GM23338 (cell line): ENCODE results near the gene TMEM74B. TPM values are rescaled to one million over a fixed set of nuclear protein-coding genes. Genes with fewer than 3 reads are reported as not detected.

Source experiments
- ATAC-seq: fragments of 200-7000 bp; cut with Tn5 transposase; 3 replicates; pipeline ENCODE4 v1.9.1; 2020
- DNase-seq: peaks from one replicate; pipeline ENCODE4 v3.0.0-alpha.2; 2015; ENCODE audit warnings: low spot score
- H2AFZ ChIP-seq: fragments of 200-600 bp; sonication (generic); 2 replicates; pipeline ENCODE4 v1.8.0; 2016; ENCODE audit warnings: antibody characterized with exemption, mild to moderate bottlenecking, moderate library complexity
- H3F3A ChIP-seq: fragments of 200-600 bp; sonication (generic); replicated peaks from 2 replicates; pipeline ENCODE4 v1.8.0; 2017; ENCODE audit warnings: antibody characterized with exemption, mixed run types, low read depth
- H3K27ac ChIP-seq: fragments of 200-600 bp; sonication (generic); 2 replicates; pipeline ENCODE4 v1.6.1; 2016; ENCODE audit warnings: low read depth
- H3K27me3 ChIP-seq: fragments of 200-600 bp; sonication (generic); 2 replicates; pipeline ENCODE4 v1.8.0; 2016; ENCODE audit warnings: mild to moderate bottlenecking, mixed run types, moderate library complexity; ENCODE audit not compliant: insufficient read depth
- H3K36me3 ChIP-seq: fragments of 200-600 bp; sonication (generic); 2 replicates; pipeline ENCODE4 v1.8.0; 2016; ENCODE audit warnings: mild to moderate bottlenecking; ENCODE audit not compliant: insufficient read depth
- H3K4me1 ChIP-seq: fragments of 200-600 bp; sonication (generic); 2 replicates; pipeline ENCODE4 v1.8.0; 2016; ENCODE audit warnings: mild to moderate bottlenecking, moderate library complexity; ENCODE audit not compliant: insufficient read depth
- H3K4me2 ChIP-seq: fragments of 200-600 bp; sonication (generic); 2 replicates; pipeline ENCODE4 v1.7.1; 2017; ENCODE audit warnings: mixed run types
- H3K4me3 ChIP-seq: fragments of 200-600 bp; sonication (generic); 2 replicates; pipeline ENCODE4 v1.6.1; 2016; ENCODE audit warnings: mixed run types
- H3K79me2 ChIP-seq: fragments of 200-600 bp; sonication (generic); replicated peaks from 2 replicates; pipeline ENCODE4 v1.8.0; 2017; ENCODE audit warnings: mild to moderate bottlenecking; ENCODE audit not compliant: insufficient read depth
- H3K9me2 ChIP-seq: fragments of 200-600 bp; sonication (generic); 2 replicates; pipeline ENCODE4 v1.8.0; 2017; ENCODE audit not compliant: insufficient read depth
- H4K20me1 ChIP-seq: fragments of 200-600 bp; sonication (generic); replicated peaks from 2 replicates; pipeline ENCODE4 v1.8.0; 2017; ENCODE audit warnings: mild to moderate bottlenecking; ENCODE audit not compliant: insufficient read depth
- H3K27ac Mint-ChIP-seq: 2 replicates; pipeline ENCODE4 v1.8.0; 2020; ENCODE audit warnings: inconsistent platforms, mild to moderate bottlenecking, moderate library complexity, mixed read lengths
- H3K27me3 Mint-ChIP-seq: 3 replicates; pipeline ENCODE4 v1.8.0; 2022; ENCODE audit warnings: low read depth, mild to moderate bottlenecking, moderate library complexity, mixed read lengths, inconsistent platforms; ENCODE audit not compliant: insufficient read depth, poor library complexity
- H3K36me3 Mint-ChIP-seq: 3 replicates; pipeline ENCODE4 v1.8.0; 2021; ENCODE audit warnings: low read depth, mild to moderate bottlenecking, inconsistent platforms, moderate library complexity, mixed read lengths
- H3K4me1 Mint-ChIP-seq: 3 replicates; pipeline ENCODE4 v1.8.0; 2020; ENCODE audit warnings: mild to moderate bottlenecking, inconsistent platforms, mixed read lengths
- H3K4me3 Mint-ChIP-seq: 3 replicates; pipeline ENCODE4 v1.8.0; 2021; ENCODE audit warnings: moderate library complexity, mild to moderate bottlenecking, inconsistent platforms, mixed read lengths
- H3K9me3 Mint-ChIP-seq: 3 replicates; pipeline ENCODE4 v1.8.0; 2020; ENCODE audit warnings: moderate library complexity, mild to moderate bottlenecking, inconsistent platforms, mixed read lengths
- ETS1 ChIP-seq: IDR thresholded peaks from 2 replicates; pipeline ENCODE4 v1.6.1; 2016; ENCODE audit warnings: antibody characterized with exemption
- EZH2 ChIP-seq: fragments of 200-600 bp; sonication (generic); IDR thresholded peaks from one replicate; pipeline ENCODE4 v1.8.0; 2017; ENCODE audit warnings: antibody characterized with exemption, mild to moderate bottlenecking, low read depth; ENCODE audit not compliant: unreplicated experiment
- EZH2phosphoT487 ChIP-seq: fragments of 200-600 bp; sonication (generic); IDR thresholded peaks from one replicate; pipeline ENCODE4 v1.8.1; 2018; ENCODE audit warnings: antibody characterized with exemption; ENCODE audit not compliant: unreplicated experiment
- JUNB ChIP-seq: IDR thresholded peaks from one replicate; pipeline ENCODE4 v1.6.1; 2016; ENCODE audit warnings: antibody characterized with exemption; ENCODE audit not compliant: unreplicated experiment
- NANOG ChIP-seq: IDR thresholded peaks from 2 replicates; pipeline ENCODE4 v1.6.1; 2016; ENCODE audit warnings: antibody characterized with exemption, borderline replicate concordance
- STAT1 ChIP-seq: IDR thresholded peaks from one replicate; pipeline ENCODE4 v1.6.1; 2016; ENCODE audit warnings: antibody characterized with exemption; ENCODE audit not compliant: unreplicated experiment
- ZNF462 ChIP-seq: fragments of 250-450 bp; sonication (Bioruptor Pico); IDR thresholded peaks from 2 replicates; pipeline ENCODE4 v1.5.0; 2020; ENCODE audit warnings: mild to moderate bottlenecking, moderate library complexity
- polyA plus RNA-seq: library from polyadenylated mRNA; unstranded; fragments of >200 nt; fragmentation: Nextera tagmentation; extraction: Ambion mirVana; gene quantifications from 2 replicates; pipeline ENCODE4 v1.2.1, GENCODE V29; 2016
- total RNA-seq: library from RNA; depleted of rRNA; stranded (reverse); fragments of >200 nt; shearing (Covaris generic); gene quantifications from 2 replicates; pipeline ENCODE4 v1.2.3, GENCODE V29; 2014

The TMEM74B gene
- total and polyA plus RNA-seq, 2 experiments from 2014 or later = 1.0 to 4.8 TPM

GRCh38 chr20:1165521-1165920 is 19.3 kb downstream of the TMEM74B start (continued):
- TF ChIP-seq ZNF462 (no peak), EZH2phosphoT487 (no peak), JUNB (no peak), ETS1 (no peak), STAT1 (no peak)

- Histone ChIP-seq H3K27me3 (no peaks in the 10 kb centered on the region), H4K20me1 (peaks cover 3% of the 10 kb centered on the region), H3K79me2 (no peaks in the 10 kb centered on the region), H3K36me3 (peaks cover 19% of the 10 kb centered on the region), H3K4me1 (no peaks in the 10 kb centered on the region), H3K9me2 (no peaks in the 10 kb centered on the region), H2AFZ (no peak overlapping the region), H3K4me2 (no peak overlapping the region), H3K4me3 (no peak overlapping the region), H3F3A (no peaks in the 10 kb centered on the region), H3K27ac (no peak overlapping the region)
- Mint-ChIP-seq H3K4me3 (no peak overlapping the region), H3K27me3 (no peaks in the 10 kb centered on the region), H3K4me1 (no peaks in the 10 kb centered on the region), H3K36me3 (peaks cover 55% of the 10 kb centered on the region), H3K27ac (no peak overlapping the region), H3K9me3 (no peaks in the 10 kb centered on the region)
- no peak for ATAC-seq
- DNase-seq = no peak
- TF ChIP-seq JUNB (no peak), EZH2phosphoT487 (no peak), EZH2 (no peak), NANOG (no peak), ZNF462 (no peak)
Observed at GRCh38 chr20:1164871-1165270, 19.9 kb downstream of the TMEM74B start.
